ELF-1 (cell line): ENCODE data around the gene CNN3.
"Not testable (repeated sequence)": the region's sequence is repeated elsewhere in the genome, so short reads cannot be mapped to it uniquely, and the experiment has no call there.

ENCODE experiments used
- DNase-seq: peaks from one replicate; pipeline ENCODE4 v3.0.0-alpha.2; 2016; ENCODE audit warnings: low read depth, low spot score

CNN3 gene

DNA sequence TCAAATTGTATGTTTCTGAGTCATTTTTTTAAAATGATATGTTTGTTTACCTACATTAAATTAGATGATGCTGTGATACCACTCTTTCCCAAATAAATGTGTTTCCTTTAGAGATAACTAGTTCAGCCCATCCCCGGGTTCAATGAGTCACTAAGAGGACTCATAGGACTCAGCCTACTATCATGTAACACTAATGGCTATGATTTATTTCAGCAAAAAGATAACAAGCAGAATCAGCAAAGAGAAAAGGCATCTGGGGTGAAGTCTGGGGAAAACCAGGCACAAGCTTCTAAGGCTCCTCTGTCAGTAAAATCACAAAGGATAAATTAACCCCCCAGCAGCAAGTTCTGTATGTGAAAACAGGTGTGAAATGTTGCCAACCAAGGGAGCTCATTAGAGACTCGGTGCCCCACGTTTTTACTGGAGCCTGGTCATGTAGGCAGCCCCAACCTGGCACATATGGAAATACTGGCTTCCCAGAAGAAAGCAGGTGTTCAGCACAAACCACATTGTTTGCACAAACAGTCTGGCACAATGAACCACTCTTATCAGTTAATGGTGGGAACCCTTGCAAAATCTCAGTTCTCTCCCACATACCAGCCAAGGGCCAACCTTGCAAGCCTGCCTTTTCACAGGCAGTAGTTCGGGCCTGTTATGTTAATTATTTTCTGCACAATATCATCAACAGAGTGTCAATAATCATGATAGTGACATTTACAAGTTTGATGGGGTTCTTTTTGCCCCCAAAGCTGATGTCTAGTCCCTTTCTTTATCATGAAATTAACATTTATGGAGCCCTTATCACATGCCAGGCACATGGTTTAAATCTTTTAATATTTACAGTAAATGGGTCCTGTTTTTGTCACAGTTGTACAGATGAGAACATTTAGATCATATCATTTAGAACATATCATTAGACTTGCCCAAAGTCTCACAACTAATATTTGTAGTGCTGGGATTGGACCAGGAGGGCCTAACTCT lies 23.1 kb upstream of the CNN3 start:
- DNase-seq = no peak

- no peak for DNase-seq
These were observed 20.5 kb upstream of the CNN3 start for GRCh38 chr1:94947437-94947836.

GRCh38 chr1:94946886-94947285 lies 20.0 kb upstream of the CNN3 start:
- no peak for DNase-seq

- no peak for DNase-seq
These were observed 15.5 kb upstream of the CNN3 start for GRCh38 chr1:94942171-94943128.

GRCh38 chr1:94941480-94941879 lies 14.6 kb upstream of the CNN3 start:
- not testable (repeated sequence) for DNase-seq

GRCh38 chr1:94940738-94941137 lies 13.8 kb upstream of the CNN3 start:
- no peak for DNase-seq

GRCh38 chr1:94937820-94938219 lies 10.9 kb upstream of the CNN3 start:
- DNase-seq = no peak

DNA sequence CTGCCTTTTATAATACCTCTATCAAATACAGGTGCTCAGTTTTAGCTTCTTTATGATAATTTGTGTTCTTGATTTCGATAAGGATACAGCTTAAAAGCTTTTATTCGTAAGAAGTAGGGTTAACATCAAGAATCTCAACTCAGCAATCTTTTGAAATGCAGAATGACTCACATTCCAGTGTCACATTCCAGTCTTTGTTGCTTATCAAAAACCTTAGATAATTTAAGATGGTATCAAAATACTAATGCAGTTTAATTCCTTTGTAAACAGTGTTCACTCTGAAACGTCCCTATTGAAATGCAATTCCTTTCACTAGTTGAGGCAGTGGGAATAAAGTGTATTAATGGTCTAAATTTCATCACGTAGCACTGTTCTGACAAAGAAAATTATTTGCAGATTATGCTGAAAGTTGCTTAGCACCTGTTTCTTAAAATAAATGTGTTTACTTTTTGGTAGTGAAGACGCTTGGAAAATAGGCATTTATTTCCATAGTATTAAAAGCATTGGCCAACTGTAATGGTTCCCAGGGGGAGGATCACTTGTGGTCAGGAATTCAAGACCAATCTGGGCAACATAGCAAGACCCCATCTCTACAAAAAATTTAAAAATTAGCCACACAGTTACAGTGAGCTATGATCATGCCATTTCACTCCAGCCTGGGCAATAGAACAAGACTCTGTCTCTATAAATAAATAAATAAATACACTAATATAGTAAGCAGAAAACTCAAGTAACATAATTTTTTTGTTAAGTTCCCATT lies 10.1 kb upstream of the CNN3 start:
- DNase-seq = no peak

DNA sequence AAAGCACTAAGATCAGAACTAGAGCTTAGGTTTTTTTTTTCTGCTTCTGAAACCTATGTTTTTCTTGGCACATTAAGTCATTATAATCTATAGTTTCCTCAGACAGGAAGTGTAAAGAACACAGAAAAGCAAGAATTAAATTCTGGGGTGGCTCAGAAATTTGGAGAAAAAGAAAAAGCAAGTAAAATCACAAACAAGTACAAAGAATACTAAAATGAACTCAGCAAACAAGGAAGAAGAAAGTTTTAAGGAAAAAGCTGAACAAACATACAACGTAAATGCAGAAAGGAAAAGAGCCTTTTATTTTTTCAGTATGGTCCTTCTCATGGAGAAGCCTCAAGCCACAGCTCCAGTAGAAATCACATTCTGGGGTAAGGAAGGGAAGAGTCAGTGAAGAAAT lies 8.6 kb upstream of the CNN3 start:
- no peak for DNase-seq

- no peak for DNase-seq
These were observed 8.1 kb upstream of the CNN3 start for GRCh38 chr1:94935034-94935433.

- DNase-seq = no peak
These were observed 7.6 kb upstream of the CNN3 start for GRCh38 chr1:94934551-94934950.

DNA sequence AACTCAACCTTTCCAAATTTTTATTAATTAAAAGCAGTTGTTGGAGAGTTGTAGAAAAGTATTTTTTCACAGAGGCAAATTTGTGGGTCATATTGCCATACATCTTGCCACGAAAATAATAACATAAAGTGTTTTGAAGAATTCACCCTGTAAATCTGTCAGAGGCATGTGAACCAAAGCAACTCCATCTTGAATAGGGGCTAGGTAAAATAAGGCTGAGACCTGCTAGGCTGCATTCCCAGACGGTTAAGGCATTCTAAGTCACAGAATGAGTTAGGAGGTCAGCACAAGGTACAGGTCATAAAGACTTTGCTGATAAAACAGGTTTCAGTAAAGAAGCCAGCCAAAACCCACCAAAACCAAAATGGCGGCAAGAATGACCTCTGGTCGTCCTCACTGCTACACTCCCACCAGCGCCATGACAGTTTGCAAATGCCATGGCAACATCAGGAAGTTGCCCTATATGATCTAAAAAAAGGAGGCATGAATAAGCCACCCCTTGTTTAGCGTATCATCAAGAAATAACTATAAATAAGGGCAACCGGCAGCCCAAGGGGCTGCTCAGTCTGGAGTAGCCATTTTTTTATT lies 4.4 kb upstream of the CNN3 start:
- no peak for DNase-seq

DNA sequence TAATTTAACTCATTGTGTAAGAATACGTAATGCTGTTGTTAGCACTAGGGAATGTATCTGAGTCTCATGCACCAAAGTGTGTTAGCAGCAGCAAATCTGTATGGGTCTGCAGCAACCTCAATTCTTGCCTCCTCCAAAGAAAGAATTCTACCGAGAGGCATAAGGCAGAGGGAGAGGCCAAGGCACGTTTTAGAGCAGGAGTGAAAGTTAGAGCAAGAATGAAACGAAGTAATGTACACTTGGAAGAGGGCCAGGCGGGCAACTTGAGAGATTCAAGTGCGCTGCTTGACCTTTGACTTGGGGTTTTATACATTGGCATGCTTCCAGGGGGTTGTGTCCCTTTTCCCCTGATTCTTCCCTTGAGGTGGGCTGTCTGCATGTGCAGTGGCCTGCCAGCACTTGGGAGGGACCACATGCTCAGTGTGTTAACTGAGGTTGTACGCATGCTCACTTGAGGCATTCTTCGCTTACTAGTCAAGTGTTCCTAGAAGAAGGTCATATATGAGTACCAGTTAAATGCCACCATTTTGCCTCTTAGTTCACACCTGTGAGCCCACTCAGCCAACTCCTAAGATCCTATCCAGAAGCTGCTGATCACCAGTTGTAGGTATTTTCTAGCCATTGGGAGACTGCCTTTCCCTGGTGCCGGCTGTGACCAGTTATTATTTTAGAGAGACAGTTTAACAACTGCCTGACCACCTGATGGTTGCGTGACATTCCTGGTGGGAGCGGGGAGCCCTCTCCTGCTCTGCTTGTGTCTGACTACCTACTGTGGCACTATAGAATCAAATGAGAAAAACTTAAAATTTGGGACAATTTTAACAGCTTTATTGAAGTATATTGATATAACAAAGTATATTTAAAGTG lies 2.7 kb upstream of the CNN3 start:
- DNase-seq = no peak

DNA sequence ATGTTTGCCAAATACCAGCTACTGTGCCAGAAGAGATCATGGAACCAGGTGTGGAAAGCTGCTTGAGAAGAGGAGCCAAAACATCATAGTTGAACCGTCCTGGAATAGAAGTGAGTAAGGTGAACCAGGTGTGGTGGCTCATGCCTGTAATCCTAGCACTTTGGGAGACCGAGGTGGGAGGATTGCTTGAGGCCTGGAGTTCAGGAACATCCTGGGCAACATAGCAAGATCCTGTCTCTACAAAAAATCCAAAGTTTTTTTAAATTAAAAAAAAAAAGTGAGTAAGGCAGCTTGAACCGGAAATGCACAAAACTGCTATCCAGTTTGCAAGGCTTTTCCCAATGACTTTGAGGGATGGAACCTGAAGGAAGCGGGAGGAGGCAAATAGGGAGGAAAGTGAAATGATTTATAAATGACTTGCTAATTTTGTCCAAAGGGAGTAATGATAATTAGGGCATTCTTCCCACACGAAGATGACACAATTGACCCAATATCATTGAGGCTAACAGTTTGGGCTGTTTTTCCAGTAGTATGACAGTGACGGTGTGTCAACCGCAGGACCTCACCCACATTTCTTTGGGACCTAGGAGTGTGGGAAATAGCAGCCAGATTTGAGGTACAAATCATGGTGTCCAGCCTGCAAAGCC lies 1.5 kb upstream of the CNN3 start:
- DNase-seq = no peak

GRCh38 chr1:94927405-94928175 lies 680 bp upstream of the CNN3 start:
- DNase-seq = peak; percentile 86

DNA sequence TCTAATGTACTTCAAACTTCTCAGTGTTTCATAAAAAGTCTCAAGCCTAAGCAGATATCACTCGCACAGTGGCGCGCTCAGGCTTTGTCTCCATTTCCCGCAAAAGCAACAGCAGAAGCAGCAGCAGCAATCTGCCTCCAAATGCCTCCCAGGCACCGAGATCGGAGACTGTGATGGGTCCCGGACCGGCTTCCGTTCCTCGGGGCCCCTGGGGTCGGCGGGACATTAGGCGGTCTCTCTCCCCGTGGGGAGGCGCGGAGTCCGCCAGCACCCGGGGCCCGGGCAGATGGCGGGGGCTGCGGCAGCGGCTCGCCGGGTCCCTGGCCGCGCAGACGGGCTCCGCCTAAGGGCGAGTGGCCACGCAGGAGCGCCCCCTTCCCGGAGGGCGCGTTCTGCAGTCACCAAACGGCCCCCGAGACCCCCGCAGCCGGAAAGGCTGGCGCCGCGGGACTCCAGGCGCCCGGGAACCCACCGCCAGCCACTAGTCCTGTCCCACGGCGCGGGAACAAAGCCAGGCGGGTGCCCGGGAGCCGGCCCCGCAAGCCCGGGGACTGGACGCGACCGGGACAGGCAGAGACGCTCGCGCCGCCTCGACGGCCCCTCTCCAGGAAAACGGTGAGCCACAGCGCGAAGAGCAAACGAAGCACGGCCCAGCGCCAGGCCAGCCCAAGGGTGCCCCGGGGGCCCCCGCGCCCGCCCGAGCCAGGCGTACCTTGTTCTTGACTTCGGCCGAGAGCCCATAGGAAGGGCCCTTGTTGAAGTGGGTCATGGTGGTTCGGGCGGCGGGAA lies 590 bp downstream of the CNN3 start:
- peak; percentile 75 for DNase-seq

DNA sequence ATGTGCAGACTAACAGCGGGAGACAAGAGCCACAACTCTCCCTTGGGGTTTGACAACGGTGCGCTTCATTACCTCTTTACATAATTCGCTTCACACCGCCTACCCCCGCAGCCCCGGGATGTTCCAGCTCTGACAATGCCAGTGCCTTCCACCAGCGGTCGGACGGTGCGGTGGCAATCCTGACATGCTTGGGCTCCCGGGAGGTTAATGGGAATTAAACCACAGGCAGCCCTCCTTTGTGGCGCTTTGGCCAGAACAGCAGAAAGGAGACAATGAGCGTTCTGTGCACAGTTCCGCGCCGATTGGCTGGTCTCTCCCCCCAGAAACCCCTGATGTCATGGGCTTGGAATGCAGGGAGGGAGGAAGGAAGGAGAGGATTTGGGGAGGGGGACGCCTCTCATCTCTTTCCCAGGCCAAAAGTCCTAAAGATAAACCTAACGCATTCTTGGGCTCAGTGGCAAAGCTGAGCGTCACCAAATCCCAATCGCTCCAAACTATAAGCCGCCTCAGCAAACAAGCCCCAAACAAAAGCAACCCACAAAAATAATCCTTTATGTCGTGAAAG lies 1.3 kb downstream of the CNN3 start:
- peak; percentile 97 for DNase-seq

DNA sequence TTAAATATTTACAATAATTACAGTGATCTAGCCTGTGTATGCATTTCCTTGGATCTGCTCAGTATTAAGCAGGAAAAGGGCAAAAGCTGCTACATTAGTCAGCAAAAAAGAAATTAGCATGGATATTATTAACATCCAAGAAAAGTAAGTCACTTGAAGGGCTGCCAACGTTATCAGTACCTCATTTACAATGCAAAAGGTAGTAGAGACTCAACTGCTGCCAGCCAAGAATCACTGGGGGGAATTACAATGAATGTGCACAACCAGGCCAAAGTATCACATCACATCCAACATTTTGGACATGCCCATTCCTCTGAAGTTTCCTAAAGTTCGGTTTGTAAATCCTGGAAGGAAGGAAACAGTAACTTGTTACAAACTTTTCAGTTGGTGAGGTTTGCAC lies 1.9 kb downstream of the CNN3 start:
- DNase-seq = no peak
